Nephron progenitor cell (in vitro differentiated cells): Measurements from ENCODE around the gene DBNDD1.

ENCODE experiments used
- DNase-seq: peaks from one replicate; pipeline ENCODE4 v3.0.0; 2021
- H3K27ac Mint-ChIP-seq: 2 replicates; pipeline ENCODE4 v1.8.0; 2021; ENCODE audit warnings: mild to moderate bottlenecking, moderate library complexity, mixed read lengths
- H3K27me3 Mint-ChIP-seq: 2 replicates; pipeline ENCODE4 v1.8.0; 2021; ENCODE audit warnings: mild to moderate bottlenecking, low read depth, mixed read lengths; ENCODE audit not compliant: poor library complexity
- H3K36me3 Mint-ChIP-seq: 2 replicates; pipeline ENCODE4 v1.8.0; 2021; ENCODE audit warnings: low read depth, mixed read lengths
- H3K4me1 Mint-ChIP-seq: 2 replicates; pipeline ENCODE4 v1.8.0; 2021; ENCODE audit warnings: mixed read lengths
- H3K4me3 Mint-ChIP-seq: 2 replicates; pipeline ENCODE4 v1.8.0; 2021; ENCODE audit warnings: mild to moderate bottlenecking, moderate library complexity, mixed read lengths
- H3K9me3 Mint-ChIP-seq: 2 replicates; pipeline ENCODE4 v1.8.0; 2021; ENCODE audit warnings: mild to moderate bottlenecking, moderate library complexity, mixed read lengths
- CTCF ChIP-seq: fragments of 200-600 bp; sonication (generic); IDR thresholded peaks from 2 replicates; pipeline ENCODE4 v1.5.0; 2021; ENCODE audit warnings: antibody characterized with exemption

Gene DBNDD1

GRCh38 chr16:90032674-90033331 is 13.5 kb upstream of the DBNDD1 start:
- Mint-ChIP-seq H3K4me1 (no peaks in the 10 kb centered on the region), H3K27me3 (peaks cover 13% of the 10 kb centered on the region), H3K9me3 (no peaks in the 10 kb centered on the region), H3K27ac (no peak overlapping the region), H3K4me3 (no peak overlapping the region), H3K36me3 (peaks cover 27% of the 10 kb centered on the region)
- DNase-seq: no peak
- no peak for TF ChIP-seq CTCF

- no peak for DNase-seq
- no peak overlapping the region for H3K27ac Mint-ChIP-seq
Observed at GRCh38 chr16:90031931-90032673, 12.8 kb upstream of the DBNDD1 start.

GRCh38 chr16:90031186-90031930 is 12.1 kb upstream of the DBNDD1 start:
- H3K27me3 Mint-ChIP-seq: peaks cover 13% of the 10 kb centered on the region

More at GRCh38 chr16:90031931-90032673, 12.8 kb upstream of the DBNDD1 start:
- H3K27me3 Mint-ChIP-seq: peaks cover 13% of the 10 kb centered on the region
- H3K9me3 Mint-ChIP-seq: no peaks in the 10 kb centered on the region
- H3K4me3 Mint-ChIP-seq: no peak overlapping the region
- peaks cover 27% of the 10 kb centered on the region for H3K36me3 Mint-ChIP-seq
- no peaks in the 10 kb centered on the region for H3K4me1 Mint-ChIP-seq
- TF ChIP-seq CTCF: no peak

GRCh38 chr16:90028985-90029384 is 9.7 kb upstream of the DBNDD1 start:
- H3K4me3 Mint-ChIP-seq: no peak overlapping the region
- H3K27ac Mint-ChIP-seq: peak overlapping the region; percentile 57
- peaks cover 8% of the 10 kb centered on the region for H3K4me1 Mint-ChIP-seq
- no peak for TF ChIP-seq CTCF
- peaks cover 9% of the 10 kb centered on the region for H3K27me3 Mint-ChIP-seq
- H3K36me3 Mint-ChIP-seq: peaks cover 6% of the 10 kb centered on the region
- no peaks in the 10 kb centered on the region for H3K9me3 Mint-ChIP-seq
- DNase-seq: no peak

More at GRCh38 chr16:90031186-90031930, 12.1 kb upstream of the DBNDD1 start:
- peaks cover 19% of the 10 kb centered on the region for H3K36me3 Mint-ChIP-seq
- DNase-seq: no peak
- peak overlapping the region; percentile 39 for H3K27ac Mint-ChIP-seq
- H3K4me3 Mint-ChIP-seq: no peak overlapping the region
- no peaks in the 10 kb centered on the region for H3K4me1 Mint-ChIP-seq
- H3K9me3 Mint-ChIP-seq: no peaks in the 10 kb centered on the region
- TF ChIP-seq CTCF: no peak

GRCh38 chr16:90027611-90028010 is 8.4 kb upstream of the DBNDD1 start:
- peaks cover 9% of the 10 kb centered on the region for H3K27me3 Mint-ChIP-seq
- no peaks in the 10 kb centered on the region for H3K9me3 Mint-ChIP-seq
- DNase-seq: no peak
- no peak overlapping the region for H3K27ac Mint-ChIP-seq
- peaks cover 10% of the 10 kb centered on the region for H3K4me1 Mint-ChIP-seq
- no peak overlapping the region for H3K4me3 Mint-ChIP-seq
- H3K36me3 Mint-ChIP-seq: no peaks in the 10 kb centered on the region
- no peak for TF ChIP-seq CTCF
